ENCODE results near the gene GLIS2.

Gene GLIS2

GRCh38 chr16:4323845-4324488 is 8.1 kb downstream of the GLIS2 start:
- Histone ChIP-seq H3K79me2 (ENCODE audit: insufficient read depth, low read length) (no peaks in the 10 kb centered on the region), H3K4me3 (ENCODE audit: low read depth, low read length, poor library complexity, severe bottlenecking) (no peak overlapping the region), H2AFZ (ENCODE audit: low read length) (no peak overlapping the region), H4K20me1 (ENCODE audit: insufficient read depth, low read length) (no peaks in the 10 kb centered on the region), H3K27me3 (ENCODE audit: insufficient read depth, low read length) (peaks cover 4% of the 10 kb centered on the region; the same call in 1 of the 2 replicates), H3K36me3 (ENCODE audit: insufficient read depth, low read length) (no peaks in the 10 kb centered on the region), H3K9me3 (ENCODE audit: low read length) (no peaks in the 10 kb centered on the region), H3F3A (ENCODE audit: insufficient read depth, low read length) (no peaks in the 10 kb centered on the region), H3K9ac (ENCODE audit: low read length) (no peak overlapping the region), H3K4me2 (ENCODE audit: low read length) (no peak overlapping the region), H3K9me2 (ENCODE audit: low read depth, low read length) (no peaks in the 10 kb centered on the region), H3K27ac (ENCODE audit: low read depth, low read length, poor library complexity, severe bottlenecking) (no peak overlapping the region), H3K4me1 (ENCODE audit: insufficient read depth, low read length, severe bottlenecking) (peaks cover 5% of the 10 kb centered on the region)
- TF ChIP-seq CTCF (IDR thresholded peaks at IDR 0.05; ENCODE audit: low read length) (no peak), EZH2 (IDR thresholded peaks at IDR 0.05; ENCODE audit: borderline replicate concordance, low read length) (no peak)

- no peak overlapping the region for H3K4me2 ChIP-seq (ENCODE audit: low read length)
- no peaks in the 10 kb centered on the region for H3K9me2 ChIP-seq (ENCODE audit: low read depth, low read length)
- H2AFZ ChIP-seq (ENCODE audit: low read length): no peak overlapping the region
- no peaks in the 10 kb centered on the region for H3K36me3 ChIP-seq (ENCODE audit: insufficient read depth, low read length)
- H3K79me2 ChIP-seq (ENCODE audit: insufficient read depth, low read length): no peaks in the 10 kb centered on the region
- H3K9me3 ChIP-seq (ENCODE audit: low read length): no peaks in the 10 kb centered on the region
- no peaks in the 10 kb centered on the region for H3F3A ChIP-seq (ENCODE audit: insufficient read depth, low read length)
- TF ChIP-seq CTCF (IDR thresholded peaks at IDR 0.05; ENCODE audit: low read length): no peak
- no peak for TF ChIP-seq EZH2 (IDR thresholded peaks at IDR 0.05; ENCODE audit: borderline replicate concordance, low read length)
- H3K4me1 ChIP-seq (ENCODE audit: insufficient read depth, low read length, severe bottlenecking): peaks cover 5% of the 10 kb centered on the region
- no peak overlapping the region for H3K27ac ChIP-seq (ENCODE audit: low read depth, low read length, poor library complexity, severe bottlenecking)
- H3K27me3 ChIP-seq (ENCODE audit: insufficient read depth, low read length): peaks cover 7% of the 10 kb centered on the region; the same call in 1 of the 2 replicates
- H3K4me3 ChIP-seq (ENCODE audit: low read depth, low read length, poor library complexity, severe bottlenecking): no peak overlapping the region
- H3K9ac ChIP-seq (ENCODE audit: low read length): no peak overlapping the region
- H4K20me1 ChIP-seq (ENCODE audit: insufficient read depth, low read length): no peaks in the 10 kb centered on the region
These were observed 8.8 kb downstream of the GLIS2 start for GRCh38 chr16:4324492-4325252.

GRCh38 chr16:4325253-4325758 is 9.4 kb downstream of the GLIS2 start:
- Histone ChIP-seq H3K79me2 (ENCODE audit: insufficient read depth, low read length) (no peaks in the 10 kb centered on the region), H3K4me2 (ENCODE audit: low read length) (no peak overlapping the region), H3K9me2 (ENCODE audit: low read depth, low read length) (no peaks in the 10 kb centered on the region), H4K20me1 (ENCODE audit: insufficient read depth, low read length) (no peaks in the 10 kb centered on the region), H3K27ac (ENCODE audit: low read depth, low read length, poor library complexity, severe bottlenecking) (no peak overlapping the region), H3K4me1 (ENCODE audit: insufficient read depth, low read length, severe bottlenecking) (peaks cover 5% of the 10 kb centered on the region), H3K9ac (ENCODE audit: low read length) (no peak overlapping the region), H3K27me3 (ENCODE audit: insufficient read depth, low read length) (peaks cover 7% of the 10 kb centered on the region; the same call in 1 of the 2 replicates), H3K4me3 (ENCODE audit: low read depth, low read length, poor library complexity, severe bottlenecking) (no peak overlapping the region), H2AFZ (ENCODE audit: low read length) (no peak overlapping the region), H3K36me3 (ENCODE audit: insufficient read depth, low read length) (no peaks in the 10 kb centered on the region), H3F3A (ENCODE audit: insufficient read depth, low read length) (no peaks in the 10 kb centered on the region), H3K9me3 (ENCODE audit: low read length) (no peaks in the 10 kb centered on the region)
- TF ChIP-seq CTCF (IDR thresholded peaks at IDR 0.05; ENCODE audit: low read length): no peak
- no peak for TF ChIP-seq EZH2 (IDR thresholded peaks at IDR 0.05; ENCODE audit: borderline replicate concordance, low read length)

Measured in OCI-LY1 (cell line).